ENCODE data around the gene NSUN4.

- TF ChIP-seq EZH2 (IDR thresholded peaks at IDR 0.05; ENCODE audit: low read depth) (no peak), CTCF (conservative IDR thresholded peaks at IDR 0.05) (no peak)
These were observed 26.5 kb downstream of the NSUN4 start for GRCh38 chr1:46367072-46367471.
